ENCODE data around the gene NR5A2. TPM values are rescaled to one million over a fixed set of nuclear protein-coding genes. Genes with fewer than 3 reads are reported as not detected.

NR5A2 gene
- total RNA-seq, 4 donors from 2014 or later: 3.2 to 6.8 (median 6.5) TPM

DNA sequence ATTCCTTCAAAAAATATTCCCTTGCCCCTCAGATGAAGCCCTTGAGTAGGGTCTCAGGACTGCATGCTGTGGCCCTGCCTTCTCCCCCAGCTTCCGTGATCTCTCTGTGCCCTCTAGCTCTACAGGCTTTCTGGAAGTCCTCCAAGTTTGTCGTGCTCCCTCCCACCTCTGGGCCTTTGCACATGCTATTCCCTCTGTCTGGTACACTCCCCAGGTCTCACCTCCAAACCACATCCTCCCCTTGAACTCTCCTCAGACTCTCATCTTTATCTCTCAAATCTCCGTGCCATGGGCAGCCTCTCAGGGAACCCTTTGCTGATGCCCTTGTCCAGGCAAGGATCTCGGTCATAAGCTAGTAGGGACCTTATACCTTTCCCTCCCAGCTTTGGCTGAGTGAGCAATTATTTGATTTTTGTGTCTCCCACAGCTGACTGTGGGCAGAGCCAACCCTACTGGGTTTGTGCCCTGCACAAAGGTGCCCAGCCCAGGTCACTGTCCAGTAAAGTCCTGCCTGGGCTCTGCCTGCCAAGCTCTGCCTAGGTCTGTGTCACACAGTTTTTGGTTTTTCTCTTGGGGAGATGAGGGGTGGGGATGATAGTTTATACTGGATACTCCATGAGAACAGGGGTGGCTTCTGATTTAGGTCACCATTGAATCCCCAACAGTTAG lies 194.2 kb downstream of the NR5A2 start:
- TF ChIP-seq, protein P1, sequence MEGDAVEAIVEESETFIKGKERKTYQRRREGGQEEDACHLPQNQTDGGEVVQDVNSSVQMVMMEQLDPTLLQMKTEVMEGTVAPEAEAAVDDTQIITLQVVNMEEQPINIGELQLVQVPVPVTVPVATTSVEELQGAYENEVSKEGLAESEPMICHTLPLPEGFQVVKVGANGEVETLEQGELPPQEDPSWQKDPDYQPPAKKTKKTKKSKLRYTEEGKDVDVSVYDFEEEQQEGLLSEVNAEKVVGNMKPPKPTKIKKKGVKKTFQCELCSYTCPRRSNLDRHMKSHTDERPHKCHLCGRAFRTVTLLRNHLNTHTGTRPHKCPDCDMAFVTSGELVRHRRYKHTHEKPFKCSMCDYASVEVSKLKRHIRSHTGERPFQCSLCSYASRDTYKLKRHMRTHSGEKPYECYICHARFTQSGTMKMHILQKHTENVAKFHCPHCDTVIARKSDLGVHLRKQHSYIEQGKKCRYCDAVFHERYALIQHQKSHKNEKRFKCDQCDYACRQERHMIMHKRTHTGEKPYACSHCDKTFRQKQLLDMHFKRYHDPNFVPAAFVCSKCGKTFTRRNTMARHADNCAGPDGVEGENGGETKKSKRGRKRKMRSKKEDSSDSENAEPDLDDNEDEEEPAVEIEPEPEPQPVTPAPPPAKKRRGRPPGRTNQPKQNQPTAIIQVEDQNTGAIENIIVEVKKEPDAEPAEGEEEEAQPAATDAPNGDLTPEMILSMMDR (IDR thresholded peaks at IDR 0.05; ENCODE audit: low read depth): no peak

DNA sequence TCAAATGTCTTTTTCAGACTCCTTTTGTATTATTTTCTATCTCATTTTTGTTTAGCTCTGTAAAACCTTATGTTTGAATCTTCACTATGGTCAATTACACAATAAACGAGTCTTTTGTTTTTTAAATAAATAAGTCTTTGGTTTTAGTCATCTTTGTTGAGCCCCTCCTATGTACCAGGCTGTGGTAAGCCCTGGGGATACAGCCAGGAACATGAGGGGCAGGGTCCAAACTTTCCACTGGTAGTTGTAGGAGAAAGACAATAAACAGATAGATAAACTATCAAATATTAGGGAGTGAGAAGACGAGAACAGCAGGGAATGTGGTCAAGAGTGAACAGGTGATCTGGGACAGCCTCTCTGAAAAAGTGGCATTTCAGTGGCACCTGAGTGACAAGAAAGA lies 195.7 kb downstream of the NR5A2 start:
- TF ChIP-seq, protein P1 (IDR thresholded peaks at IDR 0.05; ENCODE audit: low read depth): no peak

DNA sequence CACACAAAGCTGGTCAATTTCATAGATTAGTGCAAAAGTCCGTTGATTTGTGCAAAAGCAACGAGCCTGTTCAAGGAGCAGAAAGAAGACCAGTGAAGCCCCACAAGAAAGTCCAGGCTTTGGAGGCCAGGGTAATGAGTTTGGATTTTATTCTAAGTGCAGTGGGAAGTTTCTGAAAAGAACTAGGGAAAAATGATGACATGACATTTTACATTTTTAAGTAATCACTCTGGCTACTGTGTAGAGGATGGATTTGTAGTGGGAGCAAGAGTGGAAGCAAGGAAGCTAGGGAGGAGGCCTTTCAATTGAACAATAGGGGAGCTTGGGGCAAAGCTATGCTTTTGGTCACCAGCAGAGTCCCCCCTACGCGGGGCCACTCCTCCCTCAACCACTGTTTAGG lies 196.1 kb downstream of the NR5A2 start:
- TF ChIP-seq, protein P1 (IDR thresholded peaks at IDR 0.05; ENCODE audit: low read depth): no peak

DNA sequence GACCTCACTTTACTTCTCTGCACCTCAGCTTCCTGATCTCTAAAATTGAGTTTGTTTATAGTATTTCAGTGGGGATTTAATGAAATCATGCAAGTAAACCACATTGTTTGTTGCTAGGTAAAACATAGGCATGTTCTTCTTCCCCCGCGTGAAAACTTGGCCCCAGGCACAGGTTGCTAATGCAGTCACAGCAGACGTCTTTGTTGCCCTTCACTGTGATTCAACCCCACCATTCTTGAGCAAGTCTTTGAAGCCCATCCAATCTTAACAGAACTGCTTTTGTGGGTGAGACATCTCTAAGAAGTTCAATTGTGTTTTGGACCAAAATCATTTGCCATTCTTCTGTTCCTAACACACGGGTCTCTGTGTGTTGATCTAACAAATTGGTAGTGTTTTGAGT lies 196.8 kb downstream of the NR5A2 start:
- TF ChIP-seq, protein P1 (IDR thresholded peaks at IDR 0.05; ENCODE audit: low read depth): no peak

DNA sequence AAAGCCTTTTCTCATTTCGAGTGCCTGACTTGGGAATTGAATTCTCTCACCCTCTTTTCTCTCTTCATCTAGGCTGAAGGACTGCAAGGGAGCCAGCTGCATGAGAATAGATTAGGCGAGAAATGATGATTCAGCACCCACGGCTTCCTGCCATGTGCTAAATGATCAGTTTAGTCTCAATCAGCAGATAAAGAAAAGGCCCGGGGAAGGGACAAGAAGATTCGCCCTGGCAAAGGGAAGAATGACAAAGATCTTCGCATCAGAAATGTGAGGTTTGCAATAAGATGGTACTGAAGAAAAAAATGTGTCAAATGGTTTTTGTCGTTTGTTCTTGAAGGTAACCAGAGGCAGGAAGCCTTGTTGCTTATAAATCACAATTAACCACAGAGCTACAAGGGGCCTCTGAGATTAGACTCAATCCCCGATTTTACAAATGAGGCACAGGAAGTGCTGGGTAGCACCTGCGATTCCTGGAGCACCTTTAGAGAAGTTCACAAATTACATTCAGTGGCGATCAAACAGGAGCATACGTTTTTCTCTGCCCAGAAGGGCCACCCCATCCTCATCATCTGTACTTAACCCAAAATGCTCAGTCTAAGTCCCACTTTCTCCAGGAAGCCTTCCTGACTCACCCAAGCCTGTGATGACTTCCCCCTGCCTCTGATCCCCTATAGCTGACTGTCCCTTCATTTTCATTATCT lies 198.9 kb downstream of the NR5A2 start:
- TF ChIP-seq, protein P1 (IDR thresholded peaks at IDR 0.05; ENCODE audit: low read depth): no peak

DNA sequence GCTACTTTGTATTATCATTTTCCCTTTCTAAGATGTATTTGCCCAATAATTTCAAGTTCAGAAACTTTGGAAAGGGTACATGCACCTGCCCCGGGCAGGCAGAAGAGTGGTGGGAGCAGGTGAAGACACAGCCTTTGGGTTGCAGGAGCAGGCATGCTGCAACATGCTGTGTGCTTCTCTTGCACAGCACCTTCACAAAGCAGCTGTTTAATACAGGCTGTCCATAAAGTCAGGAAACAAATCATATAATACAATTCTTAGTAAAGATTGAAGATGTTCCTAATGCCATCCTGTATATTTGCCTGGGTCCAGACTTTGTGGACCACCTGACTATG lies 199.4 kb downstream of the NR5A2 start:
- TF ChIP-seq, protein P1 (IDR thresholded peaks at IDR 0.05; ENCODE audit: low read depth): no peak

Small RNAs within 50 kb of the gene (small RNA-seq; reads per million reads assigned to genes)
- gene RNU6-570P (not detected), gene RNU6-609P (not detected), gene RNU6-716P (not detected)

Data from subcutaneous adipose tissue (tissue), 4 donors.